Measurements from ENCODE around the gene CPAMD8. TPM values are rescaled to one million over a fixed set of nuclear protein-coding genes. Genes with fewer than 3 reads are reported as not detected.
"Not testable (repeated sequence)": the region's sequence is repeated elsewhere in the genome, so short reads cannot be mapped to it uniquely, and the experiment has no call there.

CPAMD8 gene
- total RNA-seq, 2 experiments from 2014 or later, result 0.31 to 0.88 TPM

- Mint-ChIP-seq H3K4me3 (no peak overlapping the region), H3K27me3 (peaks cover 14% of the 10 kb centered on the region), H3K4me1 (ENCODE audit: low read depth) (no peaks in the 10 kb centered on the region), H3K27ac (no peak overlapping the region), H3K36me3 (peaks cover 9% of the 10 kb centered on the region), H3K9me3 (peaks cover 18% of the 10 kb centered on the region)
- ChIA-PET POLR2A (no interaction called here), CTCF (no interaction called here)
- no peak for DNase-seq
- intact Hi-C loops (cut with micrococcal nuclease), result no loop called here
Observed at GRCh38 chr19:17020385-17020784, 6.2 kb downstream of the CPAMD8 start.

GRCh38 chr19:17014212-17014861, 12.3 kb downstream of the CPAMD8 start:
- H3K36me3 Mint-ChIP-seq; H3K27me3 Mint-ChIP-seq; H3K27ac Mint-ChIP-seq; H3K4me3 Mint-ChIP-seq; intact Hi-C loops (cut with micrococcal nuclease); DNase-seq; H3K4me1 Mint-ChIP-seq (ENCODE audit: low read depth); CTCF ChIA-PET: not testable (repeated sequence)
- POLR2A ChIA-PET, result interaction anchor here (0.6 kb wide), 1 partner anchor 89 kb away, joined by 3 read pairs; no protein-coding TSS in a partner anchor
- peaks cover 12% of the 10 kb centered on the region for H3K9me3 Mint-ChIP-seq

DNA sequence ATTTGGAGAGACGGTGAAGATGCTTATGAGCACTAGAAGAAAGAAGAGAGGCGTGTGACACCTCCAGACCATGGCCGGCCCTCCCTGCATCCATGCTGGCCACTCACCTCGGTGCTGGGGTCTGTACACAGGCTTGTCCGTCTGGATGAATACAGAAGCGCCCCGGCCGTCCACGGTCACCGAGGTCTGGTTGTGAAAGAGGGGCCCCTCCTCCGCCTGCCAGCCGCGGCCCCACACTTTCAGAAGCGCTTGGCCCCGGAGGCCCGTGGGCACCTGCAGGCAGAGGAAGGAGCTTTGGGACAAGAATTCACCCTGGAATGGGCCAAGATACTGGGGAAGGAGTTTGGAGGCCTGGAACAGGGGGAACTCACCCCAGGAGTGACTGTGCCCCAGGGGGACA, 15.1 kb downstream of the CPAMD8 start:
- Mint-ChIP-seq H3K27ac (no peak overlapping the region), H3K36me3 (peaks cover 2% of the 10 kb centered on the region), H3K27me3 (no peaks in the 10 kb centered on the region), H3K4me1 (ENCODE audit: low read depth) (no peaks in the 10 kb centered on the region), H3K9me3 (peaks cover 15% of the 10 kb centered on the region), H3K4me3 (no peak overlapping the region)
- POLR2A ChIA-PET, result no interaction called here
- CTCF ChIA-PET, result no interaction called here
- intact Hi-C loops (cut with micrococcal nuclease), result no loop called here
- no peak for DNase-seq

- DNase-seq, result no peak
- Mint-ChIP-seq H3K27ac (no peak overlapping the region), H3K27me3 (no peaks in the 10 kb centered on the region), H3K4me3 (no peak overlapping the region), H3K4me1 (ENCODE audit: low read depth) (peaks cover 11% of the 10 kb centered on the region), H3K36me3 (no peaks in the 10 kb centered on the region), H3K9me3 (peaks cover 4% of the 10 kb centered on the region)
- ChIA-PET CTCF (no interaction called here), POLR2A (no interaction called here)
- intact Hi-C loops (cut with micrococcal nuclease), result no loop called here
Observed at GRCh38 chr19:17006579-17006978, 20.0 kb downstream of the CPAMD8 start.

DNA sequence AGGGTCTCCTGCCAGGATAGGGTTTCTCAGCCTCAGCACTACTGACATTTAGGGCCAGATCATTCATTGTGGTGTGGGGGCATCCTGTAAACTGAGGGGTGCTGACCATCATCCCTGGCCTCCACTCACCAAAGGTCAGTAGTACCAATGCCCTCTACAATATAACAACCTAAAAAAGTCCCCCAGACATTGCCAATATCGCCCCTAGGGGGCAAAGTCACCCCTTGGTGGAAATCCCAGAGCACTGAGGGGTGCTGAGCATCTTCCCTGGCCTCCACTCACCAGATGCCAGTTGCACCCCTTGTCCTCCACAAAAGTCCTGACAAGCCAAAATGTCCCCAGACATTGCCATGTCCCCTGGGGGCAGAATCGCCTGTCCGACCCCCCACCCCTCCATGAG, 21.6 kb downstream of the CPAMD8 start:
- Mint-ChIP-seq H3K4me3 (no peak overlapping the region), H3K36me3 (no peaks in the 10 kb centered on the region), H3K27me3 (no peaks in the 10 kb centered on the region), H3K27ac (no peak overlapping the region), H3K4me1 (ENCODE audit: low read depth) (peaks cover 22% of the 10 kb centered on the region), H3K9me3 (peaks cover 4% of the 10 kb centered on the region)
- ChIA-PET POLR2A (no interaction called here), CTCF (no interaction called here)
- intact Hi-C loops (cut with micrococcal nuclease), result no loop called here
- DNase-seq, result no peak

GRCh38 chr19:17004386-17004785, 22.2 kb downstream of the CPAMD8 start:
- H3K27me3 Mint-ChIP-seq, result no peaks in the 10 kb centered on the region
- H3K4me1 Mint-ChIP-seq (ENCODE audit: low read depth), result peaks cover 22% of the 10 kb centered on the region
- H3K4me3 Mint-ChIP-seq, result no peak overlapping the region
- H3K27ac Mint-ChIP-seq, result no peak overlapping the region
- CTCF ChIA-PET, result no interaction called here
- no peak for DNase-seq
- intact Hi-C loops (cut with micrococcal nuclease), result no loop called here
- peaks cover 4% of the 10 kb centered on the region for H3K9me3 Mint-ChIP-seq
- POLR2A ChIA-PET, result no interaction called here
- H3K36me3 Mint-ChIP-seq, result no peaks in the 10 kb centered on the region

GRCh38 chr19:17002455-17002854, 24.2 kb downstream of the CPAMD8 start:
- CTCF ChIA-PET, result no interaction called here
- POLR2A ChIA-PET, result no interaction called here
- no peaks in the 10 kb centered on the region for H3K27me3 Mint-ChIP-seq
- no peak for DNase-seq
- intact Hi-C loops (cut with micrococcal nuclease), result no loop called here
- H3K9me3 Mint-ChIP-seq, result peaks cover 7% of the 10 kb centered on the region
- no peaks in the 10 kb centered on the region for H3K36me3 Mint-ChIP-seq
- peaks cover 22% of the 10 kb centered on the region for H3K4me1 Mint-ChIP-seq (ENCODE audit: low read depth)
- no peak overlapping the region for H3K4me3 Mint-ChIP-seq
- H3K27ac Mint-ChIP-seq, result no peak overlapping the region

GRCh38 chr19:17001603-17002183, 24.9 kb downstream of the CPAMD8 start:
- peak; percentile 86 for DNase-seq
- ChIA-PET CTCF (no interaction called here), POLR2A (no interaction called here)
- H3K27ac Mint-ChIP-seq, result peak overlapping the region; percentile 72
- H3K4me3 Mint-ChIP-seq, result peak overlapping the region; percentile 8
- no peaks in the 10 kb centered on the region for H3K36me3 Mint-ChIP-seq
- intact Hi-C loops (cut with micrococcal nuclease), result no loop called here
- peaks cover 7% of the 10 kb centered on the region for H3K9me3 Mint-ChIP-seq
- H3K27me3 Mint-ChIP-seq, result no peaks in the 10 kb centered on the region
- peaks cover 22% of the 10 kb centered on the region for H3K4me1 Mint-ChIP-seq (ENCODE audit: low read depth)

DNA sequence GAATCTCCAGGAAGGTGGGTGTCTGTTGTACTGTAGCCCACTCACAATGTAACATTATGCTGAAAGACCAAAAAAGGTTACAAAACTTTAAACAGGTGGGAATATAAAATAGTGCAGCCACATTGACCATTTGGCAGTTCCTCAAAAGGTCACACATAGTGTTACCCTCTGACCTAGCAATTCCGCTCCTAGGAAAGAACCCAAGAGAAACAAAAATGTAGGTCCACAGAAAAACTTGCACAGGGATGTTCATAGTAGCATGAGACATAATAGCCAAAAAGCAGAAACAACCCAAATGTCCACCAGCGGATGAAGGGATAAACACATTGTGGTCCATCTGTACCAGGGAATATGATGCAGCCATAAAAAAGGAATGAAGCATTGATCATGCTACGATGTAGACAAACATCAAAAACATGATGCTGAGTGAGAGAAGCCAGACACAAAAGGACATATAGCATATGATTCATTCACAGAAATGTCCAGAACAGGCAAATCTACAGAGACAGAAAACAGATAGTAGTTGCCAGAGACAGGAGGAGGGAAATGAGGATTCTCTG, 27.9 kb downstream of the CPAMD8 start:
- no peak for DNase-seq
- no peaks in the 10 kb centered on the region for H3K27me3 Mint-ChIP-seq
- ChIA-PET CTCF (no interaction called here), POLR2A (no interaction called here)
- H3K9me3 Mint-ChIP-seq, result peaks cover 11% of the 10 kb centered on the region
- H3K27ac Mint-ChIP-seq, result no peak overlapping the region
- H3K36me3 Mint-ChIP-seq, result no peaks in the 10 kb centered on the region
- H3K4me1 Mint-ChIP-seq (ENCODE audit: low read depth), result peaks cover 22% of the 10 kb centered on the region
- intact Hi-C loops (cut with micrococcal nuclease), result no loop called here
- no peak overlapping the region for H3K4me3 Mint-ChIP-seq

DNA sequence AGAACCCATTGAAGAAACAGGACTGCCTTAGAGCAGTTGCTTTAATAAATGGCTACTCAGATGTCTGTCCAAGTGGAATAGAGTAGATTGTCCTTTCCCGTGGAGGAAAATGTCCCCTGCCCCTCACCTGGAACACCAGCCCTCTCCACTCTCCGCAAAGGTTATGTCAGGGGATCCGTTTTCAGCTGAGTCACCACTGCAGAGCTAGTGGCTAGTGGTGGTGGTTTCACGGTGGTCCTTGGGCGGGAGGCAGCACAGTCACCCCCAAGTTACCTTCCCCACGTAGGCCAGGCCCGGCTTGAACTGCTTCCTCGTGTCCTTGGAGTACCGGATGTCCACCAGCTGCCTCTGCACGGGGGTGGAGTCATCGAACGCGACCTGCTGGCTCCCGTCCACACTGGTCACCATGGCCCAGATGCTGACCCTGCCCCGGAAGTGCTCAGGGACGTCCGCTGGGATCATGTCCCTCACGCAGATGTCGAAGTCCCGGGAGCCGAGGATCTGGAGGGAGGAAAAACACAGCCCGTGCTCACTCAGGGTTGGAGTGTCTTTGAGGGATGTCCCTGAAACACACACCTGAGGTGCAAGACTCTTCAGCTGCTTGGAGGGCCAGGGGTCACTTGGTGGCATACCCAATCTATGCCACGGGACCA, 29.6 kb downstream of the CPAMD8 start:
- Mint-ChIP-seq H3K4me1 (ENCODE audit: low read depth) (peaks cover 15% of the 10 kb centered on the region), H3K9me3 (peaks cover 16% of the 10 kb centered on the region)
- POLR2A ChIA-PET; intact Hi-C loops (cut with micrococcal nuclease); H3K27ac Mint-ChIP-seq; H3K36me3 Mint-ChIP-seq; CTCF ChIA-PET; H3K4me3 Mint-ChIP-seq; H3K27me3 Mint-ChIP-seq; DNase-seq: not testable (repeated sequence)

DNA sequence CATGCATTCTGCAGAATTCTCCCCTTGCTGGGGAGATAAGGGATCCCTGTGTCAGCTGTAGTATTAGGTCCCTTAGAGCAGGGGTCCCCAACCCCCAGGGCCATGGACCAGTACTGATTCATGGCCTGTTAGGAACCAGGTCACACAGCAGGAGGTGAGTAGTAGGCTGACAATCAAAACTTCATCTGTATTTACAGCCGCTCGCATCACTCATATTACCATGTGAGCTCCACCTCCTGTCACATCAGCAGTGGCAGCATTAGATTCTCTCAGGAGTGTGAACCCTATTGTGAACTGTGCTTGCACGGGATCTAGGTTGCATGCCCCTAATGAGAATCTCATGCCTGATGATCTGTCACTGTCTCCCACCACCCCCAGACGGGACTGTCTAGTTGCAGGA, 37.9 kb downstream of the CPAMD8 start:
- ChIA-PET POLR2A (no interaction called here), CTCF (interaction anchor here (0.7 kb wide), 1 partner anchor 41 kb away, joined by 3 read pairs; no protein-coding TSS in a partner anchor)

GRCh38 chr19:16985403-16985802, 41.2 kb downstream of the CPAMD8 start:
- intact Hi-C loops (cut with micrococcal nuclease), result no loop called here
- CTCF ChIA-PET, result no interaction called here
- H3K27ac Mint-ChIP-seq, result no peak overlapping the region
- H3K4me3 Mint-ChIP-seq, result no peak overlapping the region
- H3K27me3 Mint-ChIP-seq, result peaks cover 3% of the 10 kb centered on the region
- no peaks in the 10 kb centered on the region for H3K4me1 Mint-ChIP-seq (ENCODE audit: low read depth)
- peaks cover 3% of the 10 kb centered on the region for H3K36me3 Mint-ChIP-seq
- DNase-seq, result no peak
- POLR2A ChIA-PET, result no interaction called here
- peaks cover 12% of the 10 kb centered on the region for H3K9me3 Mint-ChIP-seq

More for the DNA sequence above, 37.9 kb downstream of the CPAMD8 start:
- intact Hi-C loops (cut with micrococcal nuclease), result no loop called here
- H3K4me1 Mint-ChIP-seq (ENCODE audit: low read depth), result no peaks in the 10 kb centered on the region
- peaks cover 13% of the 10 kb centered on the region for H3K9me3 Mint-ChIP-seq
- H3K36me3 Mint-ChIP-seq, result peaks cover 5% of the 10 kb centered on the region
- peaks cover 3% of the 10 kb centered on the region for H3K27me3 Mint-ChIP-seq
- no peak overlapping the region for H3K27ac Mint-ChIP-seq
- no peak for DNase-seq
- no peak overlapping the region for H3K4me3 Mint-ChIP-seq

GRCh38 chr19:16982586-16982985, 44.0 kb downstream of the CPAMD8 start:
- H3K27ac Mint-ChIP-seq; DNase-seq; H3K36me3 Mint-ChIP-seq; intact Hi-C loops (cut with micrococcal nuclease); CTCF ChIA-PET; POLR2A ChIA-PET; H3K27me3 Mint-ChIP-seq; H3K4me3 Mint-ChIP-seq; H3K4me1 Mint-ChIP-seq (ENCODE audit: low read depth): not testable (repeated sequence)
- H3K9me3 Mint-ChIP-seq, result peaks cover 12% of the 10 kb centered on the region
